K562 (cell line): ENCODE data around the gene ENG. TPM values are rescaled to one million over a fixed set of nuclear protein-coding genes. Genes with fewer than 3 reads are reported as not detected.
A peak's percentile ranks its signal among the peaks of the same experiment; 100 is the strongest.

Experiments used
- GATAD2B ChIP-seq: fragments of 450-650 bp; IDR thresholded peaks from 2 replicates; pipeline ENCODE4 v1.6.1; 2017; ENCODE audit warnings: mild to moderate bottlenecking, borderline replicate concordance
- NRF1 ChIP-seq, 2 experiments: fragments of 450-650 bp; IDR thresholded peaks in 1 of 2; conservative IDR thresholded peaks in 1 of 2; 2 replicates each; pipeline ENCODE4 v1.6.1; 2014; ENCODE audit warnings: mild to moderate bottlenecking in 2 of 2
- SAFB2 ChIP-seq: fragments of 200-400 bp; formaldehyde crosslinking; IDR thresholded peaks from 2 replicates; pipeline ENCODE4 v1.6.1; 2018; ENCODE audit warnings: borderline replicate concordance, low read length, low read depth, moderate library complexity; ENCODE audit not compliant: severe bottlenecking
- SPI1 ChIP-seq: IDR thresholded peaks from 2 replicates; pipeline ENCODE4 v1.6.1; 2011; ENCODE audit warnings: low read depth, low read length, control low read depth, borderline replicate concordance
- SRSF3 ChIP-seq: fragments of 200-400 bp; formaldehyde crosslinking; IDR thresholded peaks from 2 replicates; pipeline ENCODE4 v1.6.1; 2016; ENCODE audit warnings: mild to moderate bottlenecking, low read length, moderate library complexity; ENCODE audit not compliant: insufficient read depth
- ZC3H11A ChIP-seq: IDR thresholded peaks from 2 replicates; pipeline ENCODE4 v1.6.1; 2012; ENCODE audit warnings: low read depth, low read length, improper control_type of control experiment
- ZNF347 ChIP-seq: fragments of 450-650 bp; formaldehyde crosslinking; IDR thresholded peaks from 2 replicates; pipeline ENCODE4 v1.4.0; 2020; ENCODE audit warnings: low read depth, mild to moderate bottlenecking, moderate library complexity
- polyA plus RNA-seq, 8 experiments: library from polyadenylated mRNA; depleted of rRNA in 4 of 8; stranded (reverse) in 5 of 8; unstranded in 3 of 8; fragments of >200 nt; fragmentation: Nextera tagmentation in 2 of 8; fragmentation: Illumina TruSeq in 1 of 8; extraction: Ambion mirVana in 2 of 8; extraction: Trizol in 1 of 8; gene quantifications; 2 replicates each; pipeline versions ENCODE4 v1.2.1 to v1.2.3, GENCODE V29; 2011 to 2014; ENCODE audit warnings: inconsistent platforms in 1 of 8, missing spikeins in 1 of 8
- total RNA-seq, 7 experiments: library from RNA; depleted of rRNA in 6 of 7; stranded (reverse); fragments of >200 nt in 6 of 7; fragmentation: Illumina TruSeq in 2 of 7; extraction: Trizol in 2 of 7; gene quantifications; 2 replicates each; pipeline versions ENCODE4 v1.2.1 to v1.2.3, GENCODE V29; 2011 to 2021; ENCODE audit warnings: low replicate concordance in 1 of 7
- TF ChIP-seq, protein P1 (sequence below): sonication (generic); formaldehyde crosslinking; IDR thresholded peaks from 2 replicates; pipeline ENCODE4 v1.8.0; 2023; ENCODE audit warnings: mild to moderate bottlenecking, missing genetic modification reagents
- TF ChIP-seq, protein P2 (sequence below): fragments of 450-650 bp; IDR thresholded peaks from 2 replicates; pipeline ENCODE4 v1.6.1; 2016; ENCODE audit warnings: mild to moderate bottlenecking, moderate library complexity
- TF ChIP-seq, protein P3 (sequence below): fragments of 450-650 bp; IDR thresholded peaks from 2 replicates; pipeline ENCODE4 v1.6.1; 2016

The ENG gene
- total and polyA plus RNA-seq, 9 of the 15 experiments (the other 6 are each of a cell fraction or from before 2014, with no cell fraction given): 0.04 to 0.40 (median 0.14) TPM; not detected in 1

DNA sequence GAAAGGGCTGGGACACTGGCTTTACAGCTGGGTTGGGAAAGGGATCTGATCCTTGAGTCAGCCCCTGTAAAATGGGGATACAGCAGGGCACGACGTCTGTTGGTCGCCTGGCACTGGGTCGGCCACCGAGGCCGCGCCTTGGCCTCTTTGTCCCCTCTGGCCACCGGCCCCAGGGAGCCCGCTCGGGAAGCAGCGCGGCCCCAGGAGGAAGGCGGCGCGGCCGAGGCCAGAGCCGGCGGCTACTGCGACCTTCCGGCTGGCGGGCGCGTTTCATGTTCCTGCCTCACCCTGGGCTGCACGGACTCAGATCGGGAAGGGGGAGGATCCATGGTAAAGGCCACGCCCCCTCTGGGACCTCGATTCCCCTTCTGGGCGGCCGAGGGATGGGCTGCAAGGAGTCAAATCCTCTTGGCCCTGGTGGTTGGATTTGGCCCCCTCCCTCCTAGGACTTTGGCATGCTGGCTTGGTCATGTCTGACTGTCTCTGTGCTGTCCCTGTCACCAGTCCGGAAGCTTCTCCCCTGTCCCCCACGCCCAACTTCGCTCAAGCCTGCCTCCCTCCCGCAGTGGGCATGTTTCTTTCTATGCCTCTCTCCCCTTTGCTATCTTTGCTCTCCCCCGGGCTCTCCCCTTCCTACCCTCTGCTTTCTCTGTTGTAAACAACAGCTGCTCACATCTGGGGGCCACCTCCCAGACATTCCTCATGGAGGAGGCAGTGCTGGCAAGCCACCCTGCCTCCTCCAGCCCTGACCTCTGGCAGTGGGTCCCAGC, 26.0 kb downstream of the ENG start (continued):
- TF ChIP-seq, protein P1, sequence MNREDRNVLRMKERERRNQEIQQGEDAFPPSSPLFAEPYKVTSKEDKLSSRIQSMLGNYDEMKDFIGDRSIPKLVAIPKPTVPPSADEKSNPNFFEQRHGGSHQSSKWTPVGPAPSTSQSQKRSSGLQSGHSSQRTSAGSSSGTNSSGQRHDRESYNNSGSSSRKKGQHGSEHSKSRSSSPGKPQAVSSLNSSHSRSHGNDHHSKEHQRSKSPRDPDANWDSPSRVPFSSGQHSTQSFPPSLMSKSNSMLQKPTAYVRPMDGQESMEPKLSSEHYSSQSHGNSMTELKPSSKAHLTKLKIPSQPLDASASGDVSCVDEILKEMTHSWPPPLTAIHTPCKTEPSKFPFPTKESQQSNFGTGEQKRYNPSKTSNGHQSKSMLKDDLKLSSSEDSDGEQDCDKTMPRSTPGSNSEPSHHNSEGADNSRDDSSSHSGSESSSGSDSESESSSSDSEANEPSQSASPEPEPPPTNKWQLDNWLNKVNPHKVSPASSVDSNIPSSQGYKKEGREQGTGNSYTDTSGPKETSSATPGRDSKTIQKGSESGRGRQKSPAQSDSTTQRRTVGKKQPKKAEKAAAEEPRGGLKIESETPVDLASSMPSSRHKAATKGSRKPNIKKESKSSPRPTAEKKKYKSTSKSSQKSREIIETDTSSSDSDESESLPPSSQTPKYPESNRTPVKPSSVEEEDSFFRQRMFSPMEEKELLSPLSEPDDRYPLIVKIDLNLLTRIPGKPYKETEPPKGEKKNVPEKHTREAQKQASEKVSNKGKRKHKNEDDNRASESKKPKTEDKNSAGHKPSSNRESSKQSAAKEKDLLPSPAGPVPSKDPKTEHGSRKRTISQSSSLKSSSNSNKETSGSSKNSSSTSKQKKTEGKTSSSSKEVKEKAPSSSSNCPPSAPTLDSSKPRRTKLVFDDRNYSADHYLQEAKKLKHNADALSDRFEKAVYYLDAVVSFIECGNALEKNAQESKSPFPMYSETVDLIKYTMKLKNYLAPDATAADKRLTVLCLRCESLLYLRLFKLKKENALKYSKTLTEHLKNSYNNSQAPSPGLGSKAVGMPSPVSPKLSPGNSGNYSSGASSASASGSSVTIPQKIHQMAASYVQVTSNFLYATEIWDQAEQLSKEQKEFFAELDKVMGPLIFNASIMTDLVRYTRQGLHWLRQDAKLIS (CRISPR knock-in tag): no peak
- TF ChIP-seq ZNF347 (CRISPR knock-in tag) (no peak), ZC3H11A (no peak), SPI1 (no peak), GATAD2B (no peak), SRSF3 (no peak), NRF1 (conservative IDR thresholded peaks at IDR 0.05 in 1 of 2, IDR thresholded peaks at IDR 0.05 in 1 of 2) (peak; percentile 71 to 76), SAFB2 (no peak)
- TF ChIP-seq, protein P2, sequence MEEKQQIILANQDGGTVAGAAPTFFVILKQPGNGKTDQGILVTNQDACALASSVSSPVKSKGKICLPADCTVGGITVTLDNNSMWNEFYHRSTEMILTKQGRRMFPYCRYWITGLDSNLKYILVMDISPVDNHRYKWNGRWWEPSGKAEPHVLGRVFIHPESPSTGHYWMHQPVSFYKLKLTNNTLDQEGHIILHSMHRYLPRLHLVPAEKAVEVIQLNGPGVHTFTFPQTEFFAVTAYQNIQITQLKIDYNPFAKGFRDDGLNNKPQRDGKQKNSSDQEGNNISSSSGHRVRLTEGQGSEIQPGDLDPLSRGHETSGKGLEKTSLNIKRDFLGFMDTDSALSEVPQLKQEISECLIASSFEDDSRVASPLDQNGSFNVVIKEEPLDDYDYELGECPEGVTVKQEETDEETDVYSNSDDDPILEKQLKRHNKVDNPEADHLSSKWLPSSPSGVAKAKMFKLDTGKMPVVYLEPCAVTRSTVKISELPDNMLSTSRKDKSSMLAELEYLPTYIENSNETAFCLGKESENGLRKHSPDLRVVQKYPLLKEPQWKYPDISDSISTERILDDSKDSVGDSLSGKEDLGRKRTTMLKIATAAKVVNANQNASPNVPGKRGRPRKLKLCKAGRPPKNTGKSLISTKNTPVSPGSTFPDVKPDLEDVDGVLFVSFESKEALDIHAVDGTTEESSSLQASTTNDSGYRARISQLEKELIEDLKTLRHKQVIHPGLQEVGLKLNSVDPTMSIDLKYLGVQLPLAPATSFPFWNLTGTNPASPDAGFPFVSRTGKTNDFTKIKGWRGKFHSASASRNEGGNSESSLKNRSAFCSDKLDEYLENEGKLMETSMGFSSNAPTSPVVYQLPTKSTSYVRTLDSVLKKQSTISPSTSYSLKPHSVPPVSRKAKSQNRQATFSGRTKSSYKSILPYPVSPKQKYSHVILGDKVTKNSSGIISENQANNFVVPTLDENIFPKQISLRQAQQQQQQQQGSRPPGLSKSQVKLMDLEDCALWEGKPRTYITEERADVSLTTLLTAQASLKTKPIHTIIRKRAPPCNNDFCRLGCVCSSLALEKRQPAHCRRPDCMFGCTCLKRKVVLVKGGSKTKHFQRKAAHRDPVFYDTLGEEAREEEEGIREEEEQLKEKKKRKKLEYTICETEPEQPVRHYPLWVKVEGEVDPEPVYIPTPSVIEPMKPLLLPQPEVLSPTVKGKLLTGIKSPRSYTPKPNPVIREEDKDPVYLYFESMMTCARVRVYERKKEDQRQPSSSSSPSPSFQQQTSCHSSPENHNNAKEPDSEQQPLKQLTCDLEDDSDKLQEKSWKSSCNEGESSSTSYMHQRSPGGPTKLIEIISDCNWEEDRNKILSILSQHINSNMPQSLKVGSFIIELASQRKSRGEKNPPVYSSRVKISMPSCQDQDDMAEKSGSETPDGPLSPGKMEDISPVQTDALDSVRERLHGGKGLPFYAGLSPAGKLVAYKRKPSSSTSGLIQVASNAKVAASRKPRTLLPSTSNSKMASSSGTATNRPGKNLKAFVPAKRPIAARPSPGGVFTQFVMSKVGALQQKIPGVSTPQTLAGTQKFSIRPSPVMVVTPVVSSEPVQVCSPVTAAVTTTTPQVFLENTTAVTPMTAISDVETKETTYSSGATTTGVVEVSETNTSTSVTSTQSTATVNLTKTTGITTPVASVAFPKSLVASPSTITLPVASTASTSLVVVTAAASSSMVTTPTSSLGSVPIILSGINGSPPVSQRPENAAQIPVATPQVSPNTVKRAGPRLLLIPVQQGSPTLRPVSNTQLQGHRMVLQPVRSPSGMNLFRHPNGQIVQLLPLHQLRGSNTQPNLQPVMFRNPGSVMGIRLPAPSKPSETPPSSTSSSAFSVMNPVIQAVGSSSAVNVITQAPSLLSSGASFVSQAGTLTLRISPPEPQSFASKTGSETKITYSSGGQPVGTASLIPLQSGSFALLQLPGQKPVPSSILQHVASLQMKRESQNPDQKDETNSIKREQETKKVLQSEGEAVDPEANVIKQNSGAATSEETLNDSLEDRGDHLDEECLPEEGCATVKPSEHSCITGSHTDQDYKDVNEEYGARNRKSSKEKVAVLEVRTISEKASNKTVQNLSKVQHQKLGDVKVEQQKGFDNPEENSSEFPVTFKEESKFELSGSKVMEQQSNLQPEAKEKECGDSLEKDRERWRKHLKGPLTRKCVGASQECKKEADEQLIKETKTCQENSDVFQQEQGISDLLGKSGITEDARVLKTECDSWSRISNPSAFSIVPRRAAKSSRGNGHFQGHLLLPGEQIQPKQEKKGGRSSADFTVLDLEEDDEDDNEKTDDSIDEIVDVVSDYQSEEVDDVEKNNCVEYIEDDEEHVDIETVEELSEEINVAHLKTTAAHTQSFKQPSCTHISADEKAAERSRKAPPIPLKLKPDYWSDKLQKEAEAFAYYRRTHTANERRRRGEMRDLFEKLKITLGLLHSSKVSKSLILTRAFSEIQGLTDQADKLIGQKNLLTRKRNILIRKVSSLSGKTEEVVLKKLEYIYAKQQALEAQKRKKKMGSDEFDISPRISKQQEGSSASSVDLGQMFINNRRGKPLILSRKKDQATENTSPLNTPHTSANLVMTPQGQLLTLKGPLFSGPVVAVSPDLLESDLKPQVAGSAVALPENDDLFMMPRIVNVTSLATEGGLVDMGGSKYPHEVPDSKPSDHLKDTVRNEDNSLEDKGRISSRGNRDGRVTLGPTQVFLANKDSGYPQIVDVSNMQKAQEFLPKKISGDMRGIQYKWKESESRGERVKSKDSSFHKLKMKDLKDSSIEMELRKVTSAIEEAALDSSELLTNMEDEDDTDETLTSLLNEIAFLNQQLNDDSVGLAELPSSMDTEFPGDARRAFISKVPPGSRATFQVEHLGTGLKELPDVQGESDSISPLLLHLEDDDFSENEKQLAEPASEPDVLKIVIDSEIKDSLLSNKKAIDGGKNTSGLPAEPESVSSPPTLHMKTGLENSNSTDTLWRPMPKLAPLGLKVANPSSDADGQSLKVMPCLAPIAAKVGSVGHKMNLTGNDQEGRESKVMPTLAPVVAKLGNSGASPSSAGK: no peak
- TF ChIP-seq, protein P3, sequence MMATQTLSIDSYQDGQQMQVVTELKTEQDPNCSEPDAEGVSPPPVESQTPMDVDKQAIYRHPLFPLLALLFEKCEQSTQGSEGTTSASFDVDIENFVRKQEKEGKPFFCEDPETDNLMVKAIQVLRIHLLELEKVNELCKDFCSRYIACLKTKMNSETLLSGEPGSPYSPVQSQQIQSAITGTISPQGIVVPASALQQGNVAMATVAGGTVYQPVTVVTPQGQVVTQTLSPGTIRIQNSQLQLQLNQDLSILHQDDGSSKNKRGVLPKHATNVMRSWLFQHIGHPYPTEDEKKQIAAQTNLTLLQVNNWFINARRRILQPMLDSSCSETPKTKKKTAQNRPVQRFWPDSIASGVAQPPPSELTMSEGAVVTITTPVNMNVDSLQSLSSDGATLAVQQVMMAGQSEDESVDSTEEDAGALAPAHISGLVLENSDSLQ: no peak; the same call in 1 of the 2 replicates
